Loucy (cell line): Measurements from ENCODE around the gene INSYN2A.

Experiments used
- H2AFZ ChIP-seq: fragments of 200-600 bp; sonication (generic); 2 replicates; pipeline ENCODE4 v1.6.0; 2016; ENCODE audit warnings: antibody characterized with exemption, mild to moderate bottlenecking, low read length, moderate library complexity
- H3F3A ChIP-seq: fragments of 200-600 bp; 2 replicates; pipeline ENCODE4 v1.6.0; 2016; ENCODE audit warnings: antibody characterized with exemption, low read depth, mild to moderate bottlenecking
- H3K27me3 ChIP-seq: fragments of 200-600 bp; sonication (generic); 2 replicates; pipeline ENCODE4 v1.6.1; 2014; ENCODE audit warnings: low read length, mild to moderate bottlenecking; ENCODE audit not compliant: insufficient read depth, poor library complexity, severe bottlenecking
- H3K36me3 ChIP-seq: fragments of 200-600 bp; sonication (generic); 2 replicates; pipeline ENCODE4 v1.6.1; 2016; ENCODE audit warnings: low read length; ENCODE audit not compliant: insufficient read depth
- H3K4me1 ChIP-seq: fragments of 200-600 bp; sonication (generic); 2 replicates; pipeline ENCODE4 v1.5.1; 2014; ENCODE audit warnings: low read length, mild to moderate bottlenecking; ENCODE audit not compliant: insufficient read depth, poor library complexity, severe bottlenecking
- H3K4me2 ChIP-seq: fragments of 200-600 bp; sonication (generic); 2 replicates; pipeline ENCODE4 v1.6.0; 2014; ENCODE audit warnings: antibody characterized with exemption, low read length, low read depth, mild to moderate bottlenecking; ENCODE audit not compliant: poor library complexity, severe bottlenecking
- H3K4me3 ChIP-seq: fragments of 200-600 bp; sonication (generic); 2 replicates; pipeline ENCODE4 v1.5.1; 2014; ENCODE audit warnings: low read length, mild to moderate bottlenecking, mixed read lengths; ENCODE audit not compliant: poor library complexity, severe bottlenecking
- H3K79me2 ChIP-seq: fragments of 200-600 bp; sonication (generic); 2 replicates; pipeline ENCODE4 v1.6.1; 2014; ENCODE audit warnings: low read length; ENCODE audit not compliant: insufficient read depth
- H3K9ac ChIP-seq: fragments of 200-600 bp; sonication (generic); 2 replicates; pipeline ENCODE4 v1.6.0; 2014; ENCODE audit warnings: mild to moderate bottlenecking, low read depth, low read length, moderate library complexity; ENCODE audit not compliant: poor library complexity, severe bottlenecking
- H3K9me2 ChIP-seq: fragments of 200-600 bp; sonication (generic); replicated peaks from 2 replicates; pipeline ENCODE4 v1.6.1; 2016; ENCODE audit warnings: low read depth, low read length, mixed read lengths
- H3K9me3 ChIP-seq: fragments of 200-600 bp; sonication (generic); 2 replicates; pipeline ENCODE4 v1.6.1; 2014; ENCODE audit warnings: mild to moderate bottlenecking, antibody characterized with exemption, low read length, low read depth; ENCODE audit not compliant: insufficient read depth
- H4K20me1 ChIP-seq: fragments of 200-600 bp; sonication (generic); 2 replicates; pipeline ENCODE4 v1.6.0; 2014; ENCODE audit warnings: antibody characterized with exemption, low read length, mild to moderate bottlenecking; ENCODE audit not compliant: insufficient read depth, poor library complexity, severe bottlenecking
- CTCF ChIP-seq: fragments of 200-600 bp; sonication (generic); conservative IDR thresholded peaks from 2 replicates; pipeline ENCODE4 v1.5.1; 2014; ENCODE audit warnings: mild to moderate bottlenecking, antibody characterized with exemption, low read length
- EZH2phosphoT487 ChIP-seq: fragments of 200-600 bp; IDR thresholded peaks from 2 replicates; pipeline ENCODE4 v1.6.1; 2018; ENCODE audit warnings: antibody characterized with exemption, mild to moderate bottlenecking, moderate library complexity, borderline replicate concordance

INSYN2A gene

GRCh38 chr10:127194111-127194510, 2.3 kb downstream of the INSYN2A start:
- no peaks in the 10 kb centered on the region for H3K4me1 ChIP-seq
- H3F3A ChIP-seq, result no peaks in the 10 kb centered on the region
- H3K27me3 ChIP-seq, result no peaks in the 10 kb centered on the region
- H3K4me3 ChIP-seq, result no peak overlapping the region
- H3K4me2 ChIP-seq, result no peak overlapping the region
- no peak for TF ChIP-seq CTCF
- no peak for TF ChIP-seq EZH2phosphoT487
- no peaks in the 10 kb centered on the region for H3K79me2 ChIP-seq
- H3K9ac ChIP-seq, result no peak overlapping the region
- no peak overlapping the region for H2AFZ ChIP-seq
- H3K9me3 ChIP-seq, result no peaks in the 10 kb centered on the region
- H3K9me2 ChIP-seq, result no peaks in the 10 kb centered on the region
- H4K20me1 ChIP-seq, result no peaks in the 10 kb centered on the region
- H3K36me3 ChIP-seq, result no peaks in the 10 kb centered on the region

DNA sequence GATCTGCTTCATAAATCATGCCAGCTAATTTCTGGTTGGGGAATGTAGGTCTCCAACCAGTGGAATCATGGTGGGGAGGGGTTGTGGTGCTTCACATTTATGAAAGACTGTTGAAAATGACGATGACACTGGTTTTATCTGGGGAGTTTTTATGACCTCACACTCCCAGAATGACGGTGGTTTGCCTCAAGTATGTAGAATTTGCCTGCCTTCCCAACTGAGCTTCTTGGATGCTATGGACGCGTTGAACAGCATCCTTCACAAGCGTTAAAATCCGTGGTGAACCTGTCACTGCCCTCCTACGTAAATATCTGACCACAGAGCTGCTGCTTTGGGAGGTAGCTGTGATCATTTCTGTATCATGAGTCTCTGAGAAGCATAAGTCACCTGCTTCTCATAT, 3.3 kb downstream of the INSYN2A start:
- Histone ChIP-seq H3K9ac (no peak overlapping the region), H3K27me3 (no peaks in the 10 kb centered on the region)
- TF ChIP-seq CTCF, result no peak

DNA sequence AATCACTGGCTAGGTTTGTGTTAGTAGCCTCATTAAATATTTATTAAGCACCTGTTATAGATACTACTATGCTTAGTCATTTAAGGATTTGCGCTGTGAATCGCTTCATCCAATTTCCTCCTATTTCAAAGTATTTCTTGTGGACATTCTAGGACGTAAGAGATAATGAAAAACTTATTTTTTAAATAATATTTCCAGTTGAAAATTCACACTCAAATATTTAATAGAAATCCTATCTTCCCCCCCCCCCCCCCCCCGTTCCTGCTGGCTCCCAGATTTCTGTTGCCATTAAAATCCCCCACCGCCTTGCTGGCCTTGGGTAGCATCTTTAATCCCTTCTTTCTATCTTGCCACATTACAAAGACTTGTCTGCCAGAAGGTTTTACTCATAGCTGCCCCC, 6.0 kb downstream of the INSYN2A start:
- Histone ChIP-seq H3K4me3 (no peak overlapping the region), H3K9me2 (no peaks in the 10 kb centered on the region), H3K79me2 (no peaks in the 10 kb centered on the region), H3K4me2 (no peak overlapping the region), H3K27me3 (no peaks in the 10 kb centered on the region), H4K20me1 (no peaks in the 10 kb centered on the region), H3F3A (no peaks in the 10 kb centered on the region), H3K36me3 (no peaks in the 10 kb centered on the region), H2AFZ (no peak overlapping the region), H3K4me1 (no peaks in the 10 kb centered on the region), H3K9ac (no peak overlapping the region), H3K9me3 (0 out of 2 replicates have a peak, but pooled peaks cover 2% of the 10 kb centered on the region)
- no peak for TF ChIP-seq CTCF
- TF ChIP-seq EZH2phosphoT487, result no peak

More for the DNA sequence above, 3.3 kb downstream of the INSYN2A start:
- H3K4me1 ChIP-seq, result no peaks in the 10 kb centered on the region
- H3K9me2 ChIP-seq, result no peaks in the 10 kb centered on the region
- no peaks in the 10 kb centered on the region for H3K36me3 ChIP-seq
- H3K4me3 ChIP-seq, result no peak overlapping the region
- no peaks in the 10 kb centered on the region for H4K20me1 ChIP-seq
- H3K79me2 ChIP-seq, result no peaks in the 10 kb centered on the region
- no peak overlapping the region for H2AFZ ChIP-seq
- 0 out of 2 replicates have a peak, but pooled peaks cover 2% of the 10 kb centered on the region for H3K9me3 ChIP-seq
- H3F3A ChIP-seq, result no peaks in the 10 kb centered on the region
- no peak overlapping the region for H3K4me2 ChIP-seq
